ENCODE data around the gene TMEM17. TPM values are rescaled to one million over a fixed set of nuclear protein-coding genes. Genes with fewer than 3 reads are reported as not detected.

The TMEM17 gene
- polyA plus RNA-seq, 1 of the 3 experiments (the other 2 are of a cell fraction), result 5.5 TPM

DNA sequence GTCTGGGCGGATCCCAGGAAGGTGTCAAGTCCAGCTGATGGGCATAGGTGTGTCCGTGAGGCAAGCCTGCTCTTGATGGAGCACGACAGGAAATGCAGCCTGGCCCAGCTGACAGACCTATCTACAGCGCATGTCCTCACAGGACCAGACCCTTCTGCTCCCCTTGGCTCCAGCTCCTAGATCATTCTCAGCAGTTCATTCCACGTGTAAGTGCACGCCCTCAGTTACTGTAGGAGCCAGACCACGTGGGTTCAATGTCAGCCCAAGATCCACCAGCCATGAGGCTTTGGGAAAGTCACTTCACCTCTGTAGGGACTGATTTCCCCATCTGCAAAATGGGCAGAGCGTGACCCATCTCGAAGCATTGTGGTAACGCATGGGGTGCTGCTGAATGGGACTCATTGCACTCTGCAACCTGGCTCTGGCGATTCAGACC is 47.8 kb downstream of the TMEM17 start:
- Histone ChIP-seq H3K79me2 (ENCODE audit: insufficient read depth) (no peaks in the 10 kb centered on the region), H3K27ac (ENCODE audit: low read depth in 2 of 2, low read length in 1 of 2) (no peak overlapping the region), H3K4me3 (ENCODE audit: low read depth in 2 of 2, low read length in 1 of 2) (no peak overlapping the region), H3K9me3 (no peaks in the 10 kb centered on the region), H3K4me1 (ENCODE audit: control insufficient read depth in 1 of 2, insufficient read depth in 2 of 2, low read depth in 1 of 2, low read length in 1 of 2) (peaks cover 0 to 12% of the 10 kb centered on the region in 2 experiments; a peak in 1 of 4 replicates), H4K20me1 (ENCODE audit: insufficient read depth) (no peaks in the 10 kb centered on the region), H2AFZ (ENCODE audit: low read depth) (no peak overlapping the region), H3F3A (replicated peaks; ENCODE audit: insufficient read depth) (no peaks in the 10 kb centered on the region), H3K9me2 (no peaks in the 10 kb centered on the region), H3K9ac (no peak overlapping the region), H3K27me3 (ENCODE audit: insufficient read depth) (no peaks in the 10 kb centered on the region), H3K4me2 (no peak overlapping the region), H3K36me3 (replicated peaks in 1 of 2; ENCODE audit: control insufficient read depth in 1 of 2, insufficient read depth in 2 of 2, low read length in 1 of 2) (no peaks in the 10 kb centered on the region)
- no peak for DNase-seq
- POLR2A ChIA-PET, result interaction anchor here (1.8 kb wide), 1 partner anchor 47 kb away, joined by 4 read pairs; the partner anchor contains the start of gene TMEM17
- 91% methylated on average over 9 of the region's 11 CpGs for WGBS (ENCODE audit: low lambda C conversion rate)
- CTCF ChIA-PET, result interaction anchor here (0.6 to 14.0 kb wide), 25 partner anchors 7 to 1702 kb away, joined by 3 to 304 read pairs (median 6); partner anchors contain the start of genes EHBP1, PAPOLG and TMEM17
- TF ChIP-seq FOXJ3 (CRISPR knock-in tag; IDR thresholded peaks at IDR 0.05) (no peak), TAF1 (IDR thresholded peaks at IDR 0.05; ENCODE audit: borderline replicate concordance, low read depth, low read length) (no peak), MXI1 (IDR thresholded peaks at IDR 0.05; ENCODE audit: low read depth, low read length) (no peak), POLR2AphosphoS5 (IDR thresholded peaks at IDR 0.05; ENCODE audit: low read depth, low read length) (no peak), FOXM1 (IDR thresholded peaks at IDR 0.05; ENCODE audit: low read depth) (no peak)

DNA sequence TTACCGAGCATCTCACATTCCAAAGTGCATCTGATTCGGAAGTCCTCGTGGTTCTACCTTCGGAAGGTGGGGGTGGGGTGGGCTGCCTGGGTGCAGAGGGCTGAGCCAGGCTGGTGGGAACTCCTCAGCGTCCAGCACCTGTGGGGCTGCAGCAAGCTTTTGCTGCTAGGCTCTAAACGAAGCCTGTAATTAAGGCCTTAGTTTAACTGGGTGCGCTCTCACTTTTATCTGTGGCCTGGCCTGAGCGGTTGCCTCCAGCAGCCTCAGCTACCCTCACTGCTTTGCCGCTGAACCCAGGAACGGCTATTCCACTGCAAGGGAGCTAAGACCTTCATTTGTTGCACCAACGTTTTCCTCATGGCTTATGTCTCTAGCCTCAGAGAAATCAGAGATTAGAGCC is 48.4 kb downstream of the TMEM17 start:
- H3K4me3 ChIP-seq (ENCODE audit: low read depth in 2 of 2, low read length in 1 of 2), result peak overlapping the region in 1 of 2 experiments; percentile 58; a peak in 2 of 4 replicates
- H3K4me2 ChIP-seq, result peak overlapping the region; percentile 79; the same call in 1 of the 2 replicates
- no peak for DNase-seq
- H3K4me1 ChIP-seq (ENCODE audit: control insufficient read depth in 1 of 2, insufficient read depth in 2 of 2, low read depth in 1 of 2, low read length in 1 of 2), result peaks cover 0 to 12% of the 10 kb centered on the region in 2 experiments; a peak in 1 of 4 replicates
- H3K9me3 ChIP-seq, result no peaks in the 10 kb centered on the region
- no peaks in the 10 kb centered on the region for H3F3A ChIP-seq (replicated peaks; ENCODE audit: insufficient read depth)
- TF ChIP-seq, protein P1, sequence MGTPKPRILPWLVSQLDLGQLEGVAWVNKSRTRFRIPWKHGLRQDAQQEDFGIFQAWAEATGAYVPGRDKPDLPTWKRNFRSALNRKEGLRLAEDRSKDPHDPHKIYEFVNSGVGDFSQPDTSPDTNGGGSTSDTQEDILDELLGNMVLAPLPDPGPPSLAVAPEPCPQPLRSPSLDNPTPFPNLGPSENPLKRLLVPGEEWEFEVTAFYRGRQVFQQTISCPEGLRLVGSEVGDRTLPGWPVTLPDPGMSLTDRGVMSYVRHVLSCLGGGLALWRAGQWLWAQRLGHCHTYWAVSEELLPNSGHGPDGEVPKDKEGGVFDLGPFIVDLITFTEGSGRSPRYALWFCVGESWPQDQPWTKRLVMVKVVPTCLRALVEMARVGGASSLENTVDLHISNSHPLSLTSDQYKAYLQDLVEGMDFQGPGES (IDR thresholded peaks at IDR 0.05; ENCODE audit: low read depth, low read length), result no peak
- no peak for TF ChIP-seq SMC3 (IDR thresholded peaks at IDR 0.05; ENCODE audit: low read depth, low read length)
- no peak for TF ChIP-seq YY1 (IDR thresholded peaks at IDR 0.05; ENCODE audit: low read depth)
- TF ChIP-seq POLR2AphosphoS5 (IDR thresholded peaks at IDR 0.05; ENCODE audit: low read depth, low read length), result no peak
- no peak for TF ChIP-seq RFX5 (IDR thresholded peaks at IDR 0.05; ENCODE audit: low read length)
- TF ChIP-seq GABPA (IDR thresholded peaks at IDR 0.05; ENCODE audit: low read depth), result no peak
- TF ChIP-seq EP300 (IDR thresholded peaks at IDR 0.05; ENCODE audit: borderline replicate concordance in 1 of 2, low read depth in 1 of 2, low read length in 1 of 2), result no peak
- TF ChIP-seq MXI1 (IDR thresholded peaks at IDR 0.05; ENCODE audit: low read depth, low read length), result no peak
- TF ChIP-seq CHD2 (IDR thresholded peaks at IDR 0.05; ENCODE audit: low read length, partially characterized antibody), result no peak
- TF ChIP-seq, protein P2, sequence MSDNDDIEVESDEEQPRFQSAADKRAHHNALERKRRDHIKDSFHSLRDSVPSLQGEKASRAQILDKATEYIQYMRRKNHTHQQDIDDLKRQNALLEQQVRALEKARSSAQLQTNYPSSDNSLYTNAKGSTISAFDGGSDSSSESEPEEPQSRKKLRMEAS (IDR thresholded peaks at IDR 0.05; ENCODE audit: low read depth), result no peak
- 77% methylated on average over 11 of the region's 11 CpGs for WGBS (ENCODE audit: low lambda C conversion rate)
- no peaks in the 10 kb centered on the region for H3K79me2 ChIP-seq (ENCODE audit: insufficient read depth)
- no peaks in the 10 kb centered on the region for H4K20me1 ChIP-seq (ENCODE audit: insufficient read depth)
- ChIA-PET CTCF (interaction anchor here (0.6 to 14.0 kb wide), 54 partner anchors 8 to 1701 kb away, joined by 3 to 304 read pairs (median 4); partner anchors contain the start of genes EHBP1, PAPOLG and TMEM17), POLR2A (interaction anchor here (0.7 to 1.8 kb wide), 2 partner anchors 48 to 318 kb away, joined by 4 read pairs; partner anchors contain the start of gene TMEM17)
- peak overlapping the region in 1 of 2 experiments; percentile 32; a peak in 1 of 4 replicates for H3K27ac ChIP-seq (ENCODE audit: low read depth in 2 of 2, low read length in 1 of 2)
- H2AFZ ChIP-seq (ENCODE audit: low read depth), result peak overlapping the region; percentile 96
- H3K36me3 ChIP-seq (replicated peaks in 1 of 2; ENCODE audit: control insufficient read depth in 1 of 2, insufficient read depth in 2 of 2, low read length in 1 of 2), result no peaks in the 10 kb centered on the region
- H3K27me3 ChIP-seq (ENCODE audit: insufficient read depth), result no peaks in the 10 kb centered on the region
- peak overlapping the region; percentile 75 for H3K9ac ChIP-seq
- no peaks in the 10 kb centered on the region for H3K9me2 ChIP-seq

Data from SK-N-SH (cell line).